ENCODE measurements around the gene PYGM.

The PYGM gene

GRCh38 chr11:64752175-64752970 is 7.4 kb downstream of the PYGM start:
- FAIRE-seq = no peak

DNA sequence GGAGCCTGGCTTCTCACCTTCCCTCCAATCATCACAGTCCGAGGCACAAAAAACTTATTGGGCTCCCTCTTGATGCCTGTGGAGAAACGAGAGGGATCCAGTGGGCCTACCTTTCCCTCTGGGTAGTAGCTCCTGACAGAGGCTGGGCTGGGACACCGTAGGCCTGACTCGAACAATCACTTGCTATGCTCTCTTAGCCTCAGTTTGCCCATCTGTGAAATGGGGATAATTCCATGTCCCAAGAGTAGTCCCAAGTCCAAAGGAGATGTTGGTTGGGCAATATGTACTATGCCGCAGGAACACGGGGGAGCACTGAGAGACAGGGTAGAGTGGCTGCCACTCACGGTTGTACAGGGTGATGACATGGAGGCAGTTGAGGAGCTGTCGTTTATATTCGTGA is 8.2 kb downstream of the PYGM start:
- no peak for FAIRE-seq

GRCh38 chr11:64751136-64751535 is 8.6 kb downstream of the PYGM start:
- FAIRE-seq = no peak

GRCh38 chr11:64750361-64751054 is 9.3 kb downstream of the PYGM start:
- FAIRE-seq = no peak

DNA sequence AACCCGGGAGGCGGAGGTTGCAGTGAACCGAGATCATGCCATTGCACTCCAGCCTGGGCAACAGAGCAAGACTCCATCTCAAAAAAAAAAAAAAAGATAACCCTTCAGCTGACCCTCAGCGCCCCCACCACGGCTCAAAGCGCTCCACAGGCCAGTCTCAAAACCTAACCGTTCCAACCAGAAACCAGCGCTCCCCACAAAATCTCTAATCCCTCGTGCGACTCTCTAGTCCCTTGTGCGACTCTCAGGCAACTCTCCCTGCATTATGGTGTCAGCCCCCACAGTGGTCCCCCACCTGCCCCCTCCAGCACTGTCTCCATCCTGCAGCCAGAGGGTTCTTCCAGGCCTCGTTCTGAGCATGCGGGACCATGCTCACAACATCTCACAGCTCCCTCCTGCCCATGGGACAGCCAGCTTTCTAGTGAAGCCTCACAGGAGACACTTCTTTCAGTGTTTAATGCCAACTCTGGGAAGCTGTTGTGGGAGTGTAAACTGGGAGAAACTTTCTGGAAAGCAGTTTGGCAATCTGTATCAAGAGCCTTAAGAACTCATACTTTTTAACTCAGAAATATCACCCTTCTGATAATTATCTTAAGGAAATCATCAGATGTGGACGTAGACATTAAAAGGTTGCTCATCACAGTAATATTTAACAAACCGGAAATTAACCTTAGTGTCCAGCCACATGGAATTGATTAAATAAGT is 11.7 kb downstream of the PYGM start:
- no peak for FAIRE-seq

DNA sequence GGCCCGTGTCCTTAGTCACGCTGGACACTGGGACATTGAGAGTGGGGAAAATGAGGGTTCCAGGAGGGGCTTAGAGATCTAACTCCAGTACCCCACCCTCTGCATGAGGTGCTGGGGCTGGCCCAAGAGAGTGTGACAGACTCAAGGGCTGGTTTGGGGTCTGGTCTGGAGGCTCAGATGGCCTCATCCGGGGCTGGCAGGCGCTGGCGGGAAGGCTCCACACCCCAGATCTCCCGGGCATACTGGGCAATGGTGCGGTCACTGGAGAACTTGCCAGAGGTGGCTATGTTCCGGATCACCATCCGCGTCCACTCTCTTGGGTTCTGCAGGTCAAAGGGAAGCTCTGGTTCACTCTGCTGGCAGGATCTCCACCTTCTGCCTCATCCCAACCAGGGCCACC is 13.3 kb downstream of the PYGM start:
- no peak for FAIRE-seq

- FAIRE-seq = no peak
Measured at GRCh38 chr11:64745521-64746328, 14.0 kb downstream of the PYGM start.

DNA sequence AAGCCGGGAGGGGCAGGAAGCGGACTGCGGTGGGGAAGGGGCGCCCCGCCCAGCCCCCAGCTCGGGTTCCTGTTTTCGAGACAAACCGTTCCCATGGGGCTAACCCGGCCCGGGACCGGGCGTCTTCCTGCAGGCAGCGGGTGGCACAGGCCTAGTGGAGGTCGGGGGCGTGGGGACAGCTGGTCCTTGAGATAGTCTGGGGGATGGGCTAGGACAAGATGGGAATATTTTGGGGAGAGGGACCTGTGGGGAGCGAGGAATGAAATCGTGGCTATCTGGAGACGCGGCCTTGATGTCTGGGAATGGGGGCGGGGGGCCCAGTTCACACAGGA is 14.6 kb downstream of the PYGM start:
- FAIRE-seq = no peak

DNA sequence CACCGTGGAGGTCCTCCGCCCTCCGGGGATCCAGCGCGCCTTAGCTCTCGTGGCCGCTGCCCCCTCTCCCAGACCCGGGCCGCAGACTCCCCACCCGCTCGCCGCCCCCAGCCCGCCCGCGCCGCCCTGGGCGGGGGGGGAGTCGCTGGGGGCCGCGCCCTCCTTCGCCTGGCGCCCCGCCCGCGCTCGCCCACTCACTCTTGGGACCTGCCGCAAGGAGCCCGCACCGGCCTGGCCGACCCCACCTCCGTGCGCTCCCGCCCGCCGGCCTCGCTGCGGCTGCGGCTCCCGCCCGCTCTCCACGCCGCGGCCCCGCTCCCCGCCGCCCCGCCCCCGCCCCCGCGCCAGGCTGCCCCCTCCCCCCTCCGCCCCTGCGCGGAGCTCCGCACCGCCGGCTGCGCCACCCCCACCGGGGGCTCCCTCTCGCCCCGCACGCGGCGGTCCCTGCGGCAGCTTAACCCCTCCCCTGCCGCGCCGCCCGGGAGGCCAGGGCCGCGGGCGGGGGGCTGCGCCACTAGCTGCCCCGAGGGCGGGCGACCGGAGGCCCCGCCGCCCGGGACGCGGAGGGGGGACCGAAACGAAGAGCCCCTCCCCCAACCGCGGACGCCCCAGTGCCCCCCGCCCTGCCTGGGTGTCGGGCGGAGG is 15.1 kb downstream of the PYGM start:
- no peak for FAIRE-seq

DNA sequence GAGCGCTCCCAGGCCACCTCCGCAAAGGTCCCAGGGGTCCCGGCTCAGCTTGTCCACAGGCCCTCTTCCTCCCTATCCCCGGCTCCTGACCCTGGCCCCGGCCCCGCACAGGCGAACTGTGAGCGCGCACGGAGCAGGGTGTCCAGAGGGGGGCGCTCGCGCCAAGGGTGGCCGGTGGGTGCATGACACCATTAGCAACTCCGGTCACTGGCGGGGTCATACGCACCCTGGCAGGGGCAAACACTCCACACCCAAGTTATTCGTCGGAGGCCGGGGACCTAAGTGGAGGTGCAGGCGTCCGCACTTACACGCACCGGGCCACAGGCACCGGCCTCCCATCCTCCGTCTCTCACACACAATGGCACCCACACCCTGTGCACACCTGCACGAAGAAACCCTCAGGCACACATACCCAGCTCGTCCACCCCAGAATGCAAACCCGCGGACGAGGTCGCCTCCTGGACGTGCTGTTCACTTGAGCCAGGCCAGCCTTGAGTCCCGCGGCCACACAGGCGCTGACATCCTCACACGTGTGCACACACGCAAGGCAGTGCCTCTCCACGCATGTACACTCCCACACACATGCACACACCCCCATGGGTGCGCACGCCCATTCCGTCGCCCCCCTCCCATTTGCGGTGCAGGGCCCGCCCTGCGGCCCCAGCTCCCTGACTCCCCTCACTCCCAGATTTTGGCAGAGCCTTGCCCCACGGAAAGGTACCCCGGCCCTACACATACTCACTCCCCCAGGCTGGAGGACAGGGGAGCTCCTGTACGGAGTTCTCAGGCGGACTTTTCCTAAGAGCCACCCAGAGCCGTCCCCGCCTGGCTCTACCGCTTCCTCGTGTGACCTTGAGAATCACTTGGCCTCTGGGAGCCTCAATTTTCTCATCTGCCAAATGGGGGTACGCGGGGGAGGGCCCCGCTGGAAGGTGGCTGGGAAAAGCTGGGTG is 15.9 kb downstream of the PYGM start, which contains the start of gene RASGRP2:
RASGRP2 (minus strand) TSS at position 552 of the 953 bp plus-strand sequence. CDS start 1,276 bp downstream, outside the sequence.
- FAIRE-seq = no peak

DNA sequence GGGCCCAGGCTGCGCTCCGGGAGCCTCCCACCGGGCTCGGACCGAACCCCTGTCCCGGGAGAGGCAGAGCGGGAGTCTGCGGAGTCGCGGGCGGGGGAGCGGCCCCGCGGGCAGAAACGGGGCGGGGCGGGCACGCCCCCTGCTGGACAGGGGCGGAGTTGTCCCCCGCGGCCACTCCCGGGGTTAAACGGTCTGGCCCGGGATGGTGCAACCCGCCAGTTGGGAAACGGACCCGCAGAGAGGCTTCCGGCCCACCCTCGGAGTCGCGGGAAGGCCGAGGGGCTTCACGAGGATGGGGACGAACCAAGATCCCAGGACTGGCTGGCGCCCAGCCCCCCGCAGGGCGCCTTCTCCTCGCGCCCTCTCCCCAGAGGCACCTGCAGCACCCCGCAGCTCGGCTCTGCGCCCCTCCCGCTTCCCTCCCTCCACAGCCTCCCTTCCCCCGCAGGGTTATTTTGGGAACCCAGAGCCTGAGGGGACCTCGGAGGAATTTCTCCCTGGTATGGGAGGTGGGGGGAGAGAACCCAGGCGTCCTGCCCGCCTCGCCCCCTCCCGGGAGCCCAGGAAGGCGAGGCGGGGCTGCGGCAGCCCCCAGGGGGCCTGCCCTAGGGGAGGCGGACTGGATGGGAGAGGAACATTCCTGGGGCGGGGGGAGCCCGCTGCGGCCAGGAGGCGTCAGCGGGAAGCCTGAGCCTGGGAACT is 16.7 kb downstream of the PYGM start:
- FAIRE-seq = no peak

GRCh38 chr11:64742087-64742888 is 17.5 kb downstream of the PYGM start:
- FAIRE-seq = no peak

DNA sequence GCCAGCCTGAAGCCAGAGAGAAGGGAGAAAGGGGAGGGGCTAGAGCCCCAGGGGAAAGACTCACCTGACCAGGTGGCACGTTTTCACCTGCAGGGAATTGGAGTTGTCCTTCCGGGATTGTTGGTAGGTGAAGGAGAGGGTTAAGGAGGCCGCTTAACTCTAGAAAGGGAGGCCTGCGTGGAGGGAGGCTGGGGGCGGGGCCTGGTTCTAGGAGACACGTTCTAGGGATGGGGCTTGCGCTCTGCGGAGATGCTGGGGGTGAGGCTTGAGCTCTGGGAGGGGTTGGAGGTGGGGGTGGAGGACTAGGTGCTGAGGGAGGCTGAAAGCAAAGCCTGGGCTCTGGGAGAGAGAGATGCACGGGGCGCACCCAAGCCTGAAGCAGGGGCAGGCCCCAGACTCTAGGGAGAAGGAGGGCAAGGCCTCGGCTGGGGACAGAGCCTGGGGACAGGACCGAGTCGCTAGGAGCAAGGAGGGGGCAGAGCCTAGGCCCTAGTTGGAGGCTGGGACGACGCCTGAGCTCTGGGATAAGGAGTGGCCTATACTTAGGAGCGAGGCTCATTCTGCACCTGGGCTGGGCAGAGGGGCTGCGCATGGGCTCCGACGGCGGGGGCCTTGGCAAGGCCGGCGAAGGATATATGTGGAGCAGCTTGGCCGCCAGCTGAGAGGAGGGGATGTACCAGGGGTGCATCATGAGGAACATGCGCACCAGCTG is 18.2 kb downstream of the PYGM start:
- no peak for FAIRE-seq

DNA sequence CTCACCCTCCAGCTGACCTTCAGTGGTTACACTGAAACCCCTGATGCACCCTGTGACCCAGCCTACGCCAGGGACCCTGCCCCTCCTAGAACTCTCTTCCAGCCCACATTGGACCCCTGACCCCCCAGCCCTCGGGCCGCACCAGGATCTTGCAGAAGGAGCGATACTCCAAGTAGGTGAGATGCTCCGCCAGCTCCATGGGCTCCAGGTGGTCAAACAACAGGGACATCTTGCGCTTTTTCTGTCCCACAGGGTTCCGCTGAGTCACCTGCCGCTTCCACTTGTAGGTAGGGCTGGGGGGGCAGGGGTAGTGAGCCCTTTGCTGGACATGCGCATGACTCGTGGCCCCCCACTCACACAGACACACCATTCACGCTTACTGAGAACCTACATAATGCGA is 19.9 kb downstream of the PYGM start:
- FAIRE-seq = no peak

GRCh38 chr11:64736654-64737053 is 23.1 kb downstream of the PYGM start:
- no peak for FAIRE-seq

DNA sequence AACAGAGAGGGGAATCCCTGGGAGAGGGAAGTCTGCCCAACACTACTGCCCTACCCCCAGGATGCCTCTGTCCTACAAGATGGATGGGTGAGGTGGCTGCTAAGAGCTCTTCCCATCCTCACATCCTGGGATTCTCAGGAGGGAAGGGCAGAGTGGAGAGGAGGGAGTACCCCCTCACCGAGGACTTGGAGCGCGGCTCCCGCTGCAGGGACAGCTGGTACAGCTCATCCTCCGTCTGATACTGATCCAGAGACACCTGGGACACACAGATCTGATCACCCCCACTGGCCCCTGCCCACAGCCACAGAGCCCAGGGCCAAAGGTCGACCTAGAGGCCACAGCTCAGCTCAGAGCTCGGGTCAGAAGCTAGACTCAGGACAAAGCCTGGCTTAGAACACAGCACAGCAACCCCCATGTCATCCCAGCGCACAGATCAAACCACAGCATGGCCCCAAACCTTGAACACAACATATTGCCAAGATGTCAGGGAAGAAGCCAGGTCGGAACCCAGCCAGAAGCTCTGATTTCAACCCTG is 24.0 kb downstream of the PYGM start:
- no peak for FAIRE-seq

- FAIRE-seq = no peak
Measured at GRCh38 chr11:64734811-64735724, 24.7 kb downstream of the PYGM start.

GRCh38 chr11:64731601-64732000 is 28.2 kb downstream of the PYGM start:
- FAIRE-seq = no peak

Data from TTC549 (cell line).